Osteocyte (in vitro differentiated cells): ENCODE measurements around the gene AZU1. TPM values are rescaled to one million over a fixed set of nuclear protein-coding genes. Genes with fewer than 3 reads are reported as not detected.
A peak's percentile ranks its signal among the peaks of the same experiment; 100 is the strongest.

Experiments
- DNase-seq: peaks from one replicate; pipeline ENCODE4 v3.0.0; 2021; ENCODE audit warnings: mixed read lengths; ENCODE audit not compliant: unreplicated experiment; ENCODE audit errors: extremely low spot score
- H3K27ac Mint-ChIP-seq: one replicate; pipeline ENCODE4 v1.8.0; 2021; ENCODE audit warnings: mild to moderate bottlenecking, mixed read lengths; ENCODE audit not compliant: unreplicated experiment
- H3K27me3 Mint-ChIP-seq: one replicate; pipeline ENCODE4 v1.8.0; 2021; ENCODE audit warnings: mixed read lengths; ENCODE audit not compliant: unreplicated experiment
- H3K36me3 Mint-ChIP-seq: one replicate; pipeline ENCODE4 v1.8.0; 2021; ENCODE audit warnings: mixed read lengths; ENCODE audit not compliant: unreplicated experiment
- H3K4me1 Mint-ChIP-seq: one replicate; pipeline ENCODE4 v1.8.0; 2021; ENCODE audit warnings: mixed read lengths; ENCODE audit not compliant: unreplicated experiment
- H3K4me3 Mint-ChIP-seq: one replicate; pipeline ENCODE4 v1.8.0; 2021; ENCODE audit warnings: mild to moderate bottlenecking, moderate library complexity, mixed read lengths; ENCODE audit not compliant: unreplicated experiment
- H3K9me3 Mint-ChIP-seq: one replicate; pipeline ENCODE4 v1.8.0; 2021; ENCODE audit warnings: mixed read lengths; ENCODE audit not compliant: unreplicated experiment
- total RNA-seq: library from RNA; stranded (reverse); gene quantifications from 2 replicates; pipeline ENCODE4 v1.2.1, GENCODE V29; 2021
- TF ChIP-seq, protein P1 (sequence below): fragments of 200-600 bp; sonication (generic); IDR thresholded peaks from 2 replicates; pipeline ENCODE4 v1.5.0; 2021; ENCODE audit warnings: antibody characterized with exemption, mild to moderate bottlenecking, moderate library complexity

Gene AZU1
- total RNA-seq, 1 donor from 2014 or later = 0.91 TPM

DNA sequence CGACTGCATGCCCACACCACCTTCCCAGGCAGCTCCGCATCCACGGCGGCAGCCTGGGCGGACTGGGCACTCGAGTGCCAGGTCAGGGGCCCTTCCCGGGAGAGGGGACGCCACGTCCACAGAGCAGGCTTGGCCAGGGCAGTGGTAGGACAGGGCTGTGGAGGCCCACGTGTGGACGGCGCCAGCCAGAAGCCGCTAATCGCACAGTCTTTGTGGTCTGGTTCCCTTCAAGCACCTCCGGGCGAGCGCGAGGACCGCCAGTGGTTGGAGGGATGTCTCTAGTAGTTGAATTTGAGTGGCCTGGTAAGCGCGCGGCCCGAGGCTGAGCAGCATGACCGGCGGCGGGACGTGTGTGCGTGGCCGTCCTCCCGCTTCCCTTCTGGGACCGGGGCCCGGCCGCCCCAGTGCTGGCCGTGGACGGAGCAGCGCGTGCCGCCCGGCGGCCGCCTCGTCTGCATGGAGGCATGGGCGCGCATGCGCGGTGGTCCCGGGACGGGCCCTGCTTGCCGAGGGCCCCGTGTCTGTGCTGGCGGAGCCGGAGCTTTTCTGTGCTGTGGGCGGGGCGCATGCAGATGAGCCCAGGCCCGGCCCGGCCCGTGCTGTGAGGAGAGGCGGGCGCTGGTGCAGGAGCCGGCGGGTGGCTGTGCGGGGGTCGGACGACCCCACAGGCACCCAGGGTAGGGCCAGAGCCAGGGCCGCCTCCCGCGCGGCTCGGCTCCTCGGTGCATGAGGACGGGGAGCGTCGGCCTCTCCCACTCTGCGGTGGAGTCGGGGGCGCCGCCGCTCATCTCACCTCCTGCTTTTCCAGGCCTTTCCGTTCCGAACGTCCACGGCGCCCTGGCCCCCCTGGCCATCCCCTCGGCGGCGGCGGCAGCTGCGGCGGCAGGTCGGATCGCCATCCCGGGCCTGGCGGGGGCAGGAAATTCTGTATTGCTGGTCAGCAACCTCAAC lies 21.8 kb upstream of the AZU1 start:
- Mint-ChIP-seq H3K9me3 (no peaks in the 10 kb centered on the region), H3K27ac (no peak overlapping the region), H3K4me3 (no peak overlapping the region), H3K4me1 (peaks cover 33% of the 10 kb centered on the region), H3K36me3 (peaks cover 23% of the 10 kb centered on the region), H3K27me3 (no peaks in the 10 kb centered on the region)
- no peak for DNase-seq
- TF ChIP-seq, protein P1, sequence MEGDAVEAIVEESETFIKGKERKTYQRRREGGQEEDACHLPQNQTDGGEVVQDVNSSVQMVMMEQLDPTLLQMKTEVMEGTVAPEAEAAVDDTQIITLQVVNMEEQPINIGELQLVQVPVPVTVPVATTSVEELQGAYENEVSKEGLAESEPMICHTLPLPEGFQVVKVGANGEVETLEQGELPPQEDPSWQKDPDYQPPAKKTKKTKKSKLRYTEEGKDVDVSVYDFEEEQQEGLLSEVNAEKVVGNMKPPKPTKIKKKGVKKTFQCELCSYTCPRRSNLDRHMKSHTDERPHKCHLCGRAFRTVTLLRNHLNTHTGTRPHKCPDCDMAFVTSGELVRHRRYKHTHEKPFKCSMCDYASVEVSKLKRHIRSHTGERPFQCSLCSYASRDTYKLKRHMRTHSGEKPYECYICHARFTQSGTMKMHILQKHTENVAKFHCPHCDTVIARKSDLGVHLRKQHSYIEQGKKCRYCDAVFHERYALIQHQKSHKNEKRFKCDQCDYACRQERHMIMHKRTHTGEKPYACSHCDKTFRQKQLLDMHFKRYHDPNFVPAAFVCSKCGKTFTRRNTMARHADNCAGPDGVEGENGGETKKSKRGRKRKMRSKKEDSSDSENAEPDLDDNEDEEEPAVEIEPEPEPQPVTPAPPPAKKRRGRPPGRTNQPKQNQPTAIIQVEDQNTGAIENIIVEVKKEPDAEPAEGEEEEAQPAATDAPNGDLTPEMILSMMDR = no peak

DNA sequence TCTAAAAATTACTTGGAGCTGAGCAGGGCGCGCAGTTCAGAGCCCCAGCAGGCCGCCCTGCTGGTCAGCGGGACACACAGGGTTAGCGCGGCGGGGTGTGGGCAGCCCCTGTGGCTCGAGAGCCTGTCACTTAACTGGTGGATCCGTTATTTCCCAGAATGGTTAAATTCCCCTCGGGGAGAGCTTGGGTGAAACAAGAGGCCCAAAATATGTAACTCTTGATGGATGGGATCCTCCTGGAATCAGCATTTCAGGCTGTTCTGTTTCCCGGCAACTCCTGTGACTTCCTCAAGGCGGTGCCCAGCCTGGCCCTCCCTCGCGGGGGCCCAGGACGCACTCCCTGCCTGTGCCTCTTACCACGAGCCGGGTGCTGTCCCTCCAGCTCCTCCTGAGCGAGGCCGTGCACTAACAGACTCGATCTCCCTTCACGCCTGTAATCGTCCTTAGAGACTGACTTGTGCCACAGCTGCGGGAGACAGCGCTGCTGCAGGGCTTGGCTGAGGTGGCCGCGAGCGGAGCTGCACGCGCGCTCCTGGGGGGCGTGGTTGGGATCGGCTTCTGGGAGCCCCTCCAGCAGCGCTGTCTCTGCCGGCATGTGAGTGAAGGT lies 20.7 kb upstream of the AZU1 start:
- TF ChIP-seq, protein P1 = no peak
- no peak for DNase-seq
- H3K4me1 Mint-ChIP-seq = peaks cover 22% of the 10 kb centered on the region
- H3K9me3 Mint-ChIP-seq = no peaks in the 10 kb centered on the region
- H3K4me3 Mint-ChIP-seq = no peak overlapping the region
- peaks cover 30% of the 10 kb centered on the region for H3K36me3 Mint-ChIP-seq
- no peaks in the 10 kb centered on the region for H3K27me3 Mint-ChIP-seq
- peak overlapping the region; percentile 43 for H3K27ac Mint-ChIP-seq

GRCh38 chr19:807627-808422 lies 19.8 kb upstream of the AZU1 start:
- no peaks in the 10 kb centered on the region for H3K27me3 Mint-ChIP-seq
- peaks cover 14% of the 10 kb centered on the region for H3K4me1 Mint-ChIP-seq
- no peaks in the 10 kb centered on the region for H3K9me3 Mint-ChIP-seq
- peak overlapping the region; percentile 43 for H3K27ac Mint-ChIP-seq
- peaks cover 28% of the 10 kb centered on the region for H3K36me3 Mint-ChIP-seq
- H3K4me3 Mint-ChIP-seq = no peak overlapping the region
- no peak for DNase-seq
- TF ChIP-seq, protein P1 = no peak

DNA sequence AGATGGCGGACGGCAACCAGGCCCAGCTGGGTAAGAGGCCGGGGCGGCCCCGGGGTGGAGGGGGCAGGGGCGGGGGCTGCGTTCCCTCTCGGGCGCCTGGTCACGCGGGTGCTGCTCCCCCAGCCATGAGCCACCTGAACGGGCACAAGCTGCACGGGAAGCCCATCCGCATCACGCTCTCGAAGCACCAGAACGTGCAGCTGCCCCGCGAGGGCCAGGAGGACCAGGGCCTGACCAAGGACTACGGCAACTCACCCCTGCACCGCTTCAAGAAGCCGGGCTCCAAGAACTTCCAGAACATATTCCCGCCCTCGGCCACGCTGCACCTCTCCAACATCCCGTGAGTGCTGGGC lies 19.2 kb upstream of the AZU1 start:
- H3K9me3 Mint-ChIP-seq = no peaks in the 10 kb centered on the region
- peaks cover 8% of the 10 kb centered on the region for H3K4me1 Mint-ChIP-seq
- H3K4me3 Mint-ChIP-seq = no peak overlapping the region
- DNase-seq = no peak
- TF ChIP-seq, protein P1 = no peak
- H3K27me3 Mint-ChIP-seq = no peaks in the 10 kb centered on the region
- H3K27ac Mint-ChIP-seq = no peak overlapping the region
- peaks cover 25% of the 10 kb centered on the region for H3K36me3 Mint-ChIP-seq
